GM18867 (cell line): ENCODE measurements around the gene TOB2.
"Not testable (repeated sequence)": the region's sequence is repeated elsewhere in the genome, so short reads cannot be mapped to it uniquely, and the experiment has no call there.

Source experiments
- ATAC-seq: cut with Tn5 transposase; IDR thresholded peaks from one replicate; pipeline ENCODE4 v1.9.1; 2021; ENCODE audit warnings: mild to moderate bottlenecking, moderate library complexity; ENCODE audit not compliant: unreplicated experiment

TOB2 gene

DNA sequence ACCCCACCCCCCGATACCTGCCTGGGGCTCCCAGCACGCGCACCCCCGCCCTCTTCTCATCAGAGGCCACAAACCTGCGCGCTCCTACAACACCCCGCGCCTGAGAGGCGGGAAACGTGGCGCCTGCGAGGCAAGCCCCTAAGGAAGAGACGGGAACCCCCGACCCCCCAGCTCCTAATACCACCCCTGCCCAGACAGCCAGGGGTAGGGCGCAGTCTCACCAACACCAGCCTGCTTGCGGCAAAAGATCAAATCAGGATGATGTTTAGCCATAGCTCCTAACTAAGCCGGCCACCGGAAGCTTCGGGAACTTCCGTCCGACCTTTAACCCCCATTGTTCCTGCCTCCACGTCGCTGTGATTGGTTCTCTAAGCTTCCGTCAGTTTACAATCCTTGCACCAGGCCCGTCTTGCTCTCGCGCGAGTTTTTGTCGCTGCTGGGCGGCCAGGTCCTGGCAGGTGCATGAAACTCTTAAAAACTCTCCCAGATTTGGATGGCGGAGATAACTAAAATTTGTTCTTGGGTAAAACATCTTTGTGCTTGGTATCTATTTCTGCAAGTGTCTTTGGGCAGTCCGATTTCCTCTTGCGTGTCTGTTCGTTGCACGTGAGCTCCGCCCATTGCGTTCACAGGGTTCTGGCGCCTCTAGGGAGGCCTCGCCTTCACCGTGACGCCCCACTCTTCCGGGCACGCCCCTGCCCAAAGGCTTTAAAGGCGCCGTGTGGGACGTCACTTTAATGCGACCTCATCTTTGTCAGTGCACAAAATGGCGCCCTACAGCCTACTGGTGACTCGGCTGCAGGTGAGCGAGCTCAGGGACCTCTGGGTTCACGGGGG lies 22.0 kb upstream of the TOB2 start, which contains the start of the genes ACO2 and PHF5A:
Gene ACO2 (plus strand): TSS at position 737 of the 837 bp plus-strand sequence. CDS start 30 bp downstream, at position 767.
Gene PHF5A (minus strand): TSS at position 312 of the 837 bp plus-strand sequence. CDS start 39 bp downstream, at position 273.
- peak; percentile 85 for ATAC-seq

DNA sequence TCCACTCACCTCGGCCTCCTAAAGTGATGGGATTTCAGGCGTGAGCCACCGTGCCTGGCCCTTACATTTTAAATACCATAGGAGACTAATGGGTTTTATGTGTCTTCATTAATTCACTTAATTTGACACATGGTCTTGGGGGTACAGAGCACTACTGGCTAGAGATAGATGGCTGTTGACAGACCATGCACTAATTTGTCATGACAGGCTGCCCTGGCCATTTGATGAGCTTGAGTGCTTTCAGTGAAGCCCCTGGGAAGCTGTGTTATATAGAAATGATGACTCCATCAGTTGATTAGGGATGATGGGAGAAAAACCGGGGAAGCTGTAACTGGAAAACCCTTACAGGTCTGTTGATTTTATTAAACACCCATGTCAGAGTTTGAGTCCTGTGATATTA lies 15.3 kb upstream of the TOB2 start:
- ATAC-seq: no peak

DNA sequence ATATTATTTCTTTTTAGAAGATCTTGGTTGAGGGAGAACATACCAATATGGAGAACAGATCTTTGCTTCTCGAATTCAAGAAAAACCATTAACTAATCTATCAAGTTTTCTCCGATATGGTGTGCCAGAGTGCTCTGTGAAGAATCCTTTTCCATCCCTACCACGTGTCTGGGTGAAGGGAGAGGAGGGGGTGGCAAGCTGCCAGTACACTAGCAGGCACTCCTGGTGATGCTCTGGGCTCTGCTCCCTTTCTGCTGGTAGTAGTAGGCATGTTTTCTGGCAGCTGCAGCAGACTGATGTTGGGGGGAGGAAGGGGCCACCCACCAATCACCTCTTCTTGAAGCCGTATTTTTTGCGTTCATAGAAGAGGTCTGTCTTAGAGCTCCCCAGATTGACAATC lies 13.5 kb upstream of the TOB2 start:
- ATAC-seq: not testable (repeated sequence)

DNA sequence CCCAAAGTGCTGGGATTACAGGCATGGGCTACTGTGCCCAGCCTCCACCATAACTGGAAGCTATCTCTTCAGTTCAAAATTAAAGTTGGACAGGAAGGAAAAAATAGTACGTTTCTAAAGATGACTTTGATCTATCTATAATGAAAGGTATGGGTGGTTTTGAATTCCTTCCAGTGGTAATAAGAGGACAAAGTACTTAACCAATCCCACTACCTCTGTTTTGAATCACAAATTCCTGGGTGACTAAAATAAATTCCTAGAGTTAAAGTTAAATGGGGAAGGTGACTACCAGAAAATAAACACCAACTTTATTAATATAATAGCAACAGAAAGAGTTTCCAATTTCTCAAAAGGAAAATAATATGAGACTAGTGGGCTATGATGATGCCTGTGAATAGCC lies 12.8 kb upstream of the TOB2 start:
- no peak for ATAC-seq

DNA sequence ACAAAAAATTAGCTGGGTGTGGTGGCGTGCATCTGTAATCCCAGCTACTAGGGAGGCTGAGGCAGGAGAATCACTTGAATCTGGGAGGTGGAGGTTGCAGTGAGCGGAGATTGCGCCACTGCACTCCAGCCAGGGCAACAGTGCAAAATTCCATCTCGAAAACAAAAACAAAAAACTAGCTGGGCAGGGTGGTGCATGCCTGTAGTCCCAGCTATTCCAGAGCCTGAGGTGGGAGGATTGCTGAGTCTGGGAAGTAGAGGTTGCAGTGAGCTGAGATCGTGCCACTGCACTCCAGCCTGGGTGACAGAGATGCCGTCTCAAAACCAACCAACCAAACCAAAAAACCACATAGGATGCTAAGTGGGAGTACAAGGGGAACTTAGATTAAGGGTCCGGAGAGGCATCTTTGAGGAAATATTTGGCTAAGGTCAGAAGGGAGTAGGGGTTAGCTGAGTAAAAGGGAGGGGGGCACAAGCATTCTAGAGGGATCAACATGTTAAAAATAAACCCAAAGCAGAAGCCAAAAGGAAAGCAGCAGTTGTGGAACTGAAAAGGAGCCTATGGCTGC lies 11.6 kb upstream of the TOB2 start:
- no peak for ATAC-seq

DNA sequence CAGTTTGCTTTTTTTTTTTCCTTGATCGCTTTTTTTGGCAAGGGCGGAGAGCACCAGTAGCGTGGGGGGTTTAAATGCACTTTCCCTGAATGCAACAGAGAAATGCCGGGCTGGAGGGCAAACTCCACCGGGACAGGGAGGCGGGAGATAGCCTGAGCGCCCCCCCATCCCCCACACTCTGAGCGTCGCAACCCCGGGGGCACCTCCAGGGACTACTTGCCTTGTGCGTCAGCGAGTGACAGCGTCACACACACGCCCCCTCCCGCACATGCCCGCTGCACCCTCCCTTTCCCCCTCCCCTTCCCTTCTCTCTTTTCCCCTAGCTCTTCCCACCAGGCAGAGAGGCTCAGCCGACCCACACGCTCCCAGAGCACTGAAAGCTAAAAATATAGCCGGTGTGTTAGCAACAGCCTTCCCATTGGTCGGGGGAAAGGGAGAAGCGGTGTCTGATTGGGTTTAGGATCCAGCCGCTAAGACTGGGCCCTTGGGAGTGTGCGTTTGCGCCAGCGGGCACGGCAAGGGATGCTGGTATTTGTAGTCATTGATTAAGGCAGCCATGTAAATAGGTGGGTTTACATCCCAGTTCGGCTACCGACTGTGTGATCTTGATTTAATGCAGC lies 1.7 kb upstream of the TOB2 start:
- ATAC-seq: peak; percentile 50

DNA sequence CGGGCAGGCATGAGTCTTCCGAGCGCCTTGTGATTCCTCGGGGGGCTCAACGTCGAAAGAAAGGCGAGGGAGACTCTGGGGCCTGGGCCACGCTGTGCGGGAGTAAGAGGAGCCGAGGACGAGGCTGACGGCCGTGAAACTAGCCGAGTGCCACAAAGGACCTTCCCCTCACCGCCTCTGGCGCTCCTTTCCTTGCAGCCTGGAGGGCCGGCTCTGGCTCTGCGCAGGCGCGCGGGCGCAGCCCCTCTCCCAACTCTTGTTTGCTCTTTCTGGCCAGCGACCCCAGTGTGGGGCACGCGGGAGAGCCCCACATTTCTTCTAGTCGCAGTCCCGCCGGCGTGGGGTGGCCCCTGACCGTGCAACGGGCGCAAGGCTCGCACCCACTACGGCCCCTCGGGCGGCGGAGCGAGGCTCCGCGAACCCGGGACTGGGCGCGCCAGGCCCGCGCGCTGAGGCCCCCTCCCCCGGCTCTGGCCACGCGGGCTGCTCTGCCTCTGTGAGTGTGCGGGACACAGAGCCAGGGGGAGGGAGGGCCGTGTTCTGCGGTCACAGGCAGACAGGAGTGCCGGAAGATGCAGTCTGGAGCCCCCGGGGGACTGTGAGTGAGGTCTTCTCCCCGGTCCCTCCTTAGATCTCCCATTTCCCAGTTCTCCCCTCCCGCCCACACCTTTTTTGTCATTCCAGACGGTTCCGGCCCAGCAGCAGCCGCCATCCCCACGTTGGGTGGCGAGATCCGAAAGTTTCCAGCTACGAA lies 1.0 kb upstream of the TOB2 start:
- ATAC-seq: no peak

DNA sequence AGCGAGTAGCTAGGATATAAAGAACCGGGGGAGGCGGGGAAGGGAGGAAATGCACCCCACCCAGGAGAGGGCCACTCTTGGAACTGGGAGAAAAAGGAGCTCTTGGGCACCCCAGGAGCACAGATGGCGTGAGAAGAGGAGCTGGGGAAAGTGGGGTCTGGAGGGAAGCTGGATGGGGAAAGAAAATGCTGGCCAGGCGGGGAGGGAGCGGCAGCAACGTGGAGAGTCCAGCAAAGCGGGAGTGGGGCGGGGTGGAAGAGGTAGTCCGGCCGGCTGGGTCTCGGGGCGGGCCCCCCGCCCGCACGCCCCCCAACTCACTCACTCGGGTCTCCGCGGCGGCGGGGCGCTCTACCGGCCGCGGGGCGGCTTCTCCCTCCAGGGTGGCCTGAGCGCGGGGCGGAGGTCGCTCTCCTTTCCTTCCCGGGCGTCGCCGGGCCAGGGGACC lies 522 bp downstream of the TOB2 start:
- ATAC-seq: no peak

DNA sequence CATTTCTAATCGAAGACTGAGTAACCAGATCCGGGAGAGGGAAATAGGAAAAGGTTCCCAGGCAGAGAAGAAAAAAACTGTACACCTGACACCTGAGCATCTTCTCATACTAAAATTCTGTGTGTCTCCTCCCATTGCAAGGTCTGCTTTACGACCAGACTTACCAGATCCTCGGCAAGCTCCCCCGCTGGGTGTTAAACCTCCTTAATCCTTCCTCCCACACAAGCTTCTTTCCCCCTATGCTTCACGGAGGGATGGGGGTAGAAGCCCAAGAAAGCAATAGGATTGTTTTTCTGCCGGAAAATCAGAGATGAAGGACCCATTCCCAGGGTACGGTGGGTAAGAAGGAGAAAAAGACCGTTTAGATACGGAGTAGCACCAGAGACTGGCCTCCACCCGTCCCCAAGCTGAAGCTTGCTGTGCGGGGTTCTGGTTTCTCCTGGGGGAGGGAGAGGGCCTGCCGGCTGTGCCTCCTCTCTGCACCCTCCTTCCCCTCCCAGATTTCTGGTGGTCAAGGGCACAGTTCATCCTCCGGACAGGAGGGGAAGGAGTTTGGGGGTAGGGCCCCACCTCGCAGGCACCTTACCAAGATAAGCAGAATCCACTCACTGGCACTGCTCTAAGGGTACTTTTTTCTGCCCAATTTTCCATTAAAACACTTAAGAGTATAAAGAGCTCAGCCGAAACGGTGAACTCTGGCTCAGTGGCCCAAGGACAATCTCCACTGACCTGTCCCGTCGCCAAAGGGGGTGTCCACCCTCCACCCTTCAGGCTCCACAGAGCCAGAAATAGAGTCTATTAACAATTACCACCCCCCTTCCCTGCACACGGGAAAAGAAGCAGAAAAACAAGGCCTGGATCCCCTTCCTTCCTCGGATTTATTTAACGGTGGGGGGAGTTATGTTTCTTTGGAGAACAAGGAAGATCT lies 1.2 kb downstream of the TOB2 start:
- no peak for ATAC-seq

DNA sequence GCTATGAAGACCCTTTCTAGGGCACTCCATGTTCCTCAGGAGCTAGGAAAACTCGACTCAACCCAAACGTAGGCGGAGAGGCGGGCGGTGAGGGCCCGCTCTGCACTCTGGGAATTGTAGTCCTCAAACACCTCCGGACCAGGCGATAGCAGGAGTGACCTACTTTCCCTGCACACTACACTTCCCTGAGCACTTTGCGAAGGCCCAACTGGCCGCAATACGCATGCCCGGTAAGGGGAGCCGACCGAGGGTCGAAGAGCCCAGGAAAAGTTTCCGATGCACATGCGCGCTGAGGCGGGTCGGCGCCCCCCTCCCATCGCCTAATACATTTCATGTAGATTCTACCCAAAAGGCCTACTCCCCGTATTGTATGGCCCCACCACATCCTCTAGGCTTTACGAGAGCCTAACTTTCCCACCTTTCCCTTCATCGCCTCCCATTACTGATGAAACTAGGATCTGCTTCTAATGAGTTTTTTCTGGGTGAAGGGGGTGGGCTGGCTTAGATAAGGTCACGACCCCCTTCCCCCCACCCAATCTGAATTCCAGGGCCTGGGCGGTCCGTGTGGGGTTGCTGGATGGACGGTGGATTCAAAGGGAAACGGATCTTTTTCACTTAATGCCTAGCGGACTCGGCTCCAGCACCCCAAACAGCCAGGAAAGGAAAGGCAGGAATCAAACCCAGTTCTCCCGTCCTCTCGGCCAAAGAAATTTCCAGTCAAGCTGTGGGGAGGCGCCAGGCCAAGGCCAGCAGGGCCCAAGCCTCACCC lies 2.1 kb downstream of the TOB2 start:
- ATAC-seq: peak; percentile 46

DNA sequence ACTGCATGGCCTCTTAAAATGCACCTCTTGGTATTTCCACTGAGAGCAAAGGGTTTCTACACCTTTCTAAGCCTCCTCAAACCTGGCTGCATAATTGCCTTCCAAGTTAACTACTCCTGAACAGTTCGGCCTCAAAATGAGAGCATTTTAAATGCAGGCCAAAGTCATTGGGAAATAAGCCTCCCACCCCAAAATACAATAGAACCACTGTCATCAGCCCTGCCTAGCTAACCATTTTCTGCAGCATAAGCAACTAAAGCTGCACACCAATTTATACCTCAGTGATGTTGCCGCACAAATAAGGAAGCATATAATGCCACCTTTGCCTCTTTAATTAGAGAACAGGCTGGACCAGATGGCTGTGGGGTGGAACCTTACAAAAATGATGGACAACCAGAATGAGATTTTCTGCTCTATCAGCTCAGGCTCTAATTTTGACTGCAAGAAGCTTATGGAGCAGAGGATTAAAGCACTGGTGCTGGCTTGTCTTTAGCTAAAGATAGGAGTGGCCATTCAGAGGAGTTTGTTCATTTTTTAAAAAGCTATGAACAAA lies 4.3 kb downstream of the TOB2 start:
- no peak for ATAC-seq

DNA sequence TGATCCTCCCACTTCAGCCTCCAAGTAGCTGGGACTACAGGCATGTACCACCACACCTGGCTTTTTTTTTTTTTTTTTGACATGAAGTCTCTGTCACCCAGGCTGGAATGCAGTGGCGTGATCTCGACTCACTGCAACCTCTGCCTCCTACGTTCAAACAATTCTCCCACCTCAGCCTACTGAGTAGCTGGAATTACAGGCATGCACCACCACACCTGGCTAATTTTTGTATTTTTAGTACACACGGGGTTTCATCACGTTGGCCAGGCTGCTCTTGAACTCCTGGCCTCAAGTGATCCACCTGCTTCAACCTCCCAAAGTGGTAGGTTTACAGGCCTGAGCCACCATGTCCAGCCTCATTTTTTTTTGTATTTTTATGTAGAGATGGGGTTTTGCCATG lies 6.1 kb downstream of the TOB2 start:
- ATAC-seq: not testable (repeated sequence)

DNA sequence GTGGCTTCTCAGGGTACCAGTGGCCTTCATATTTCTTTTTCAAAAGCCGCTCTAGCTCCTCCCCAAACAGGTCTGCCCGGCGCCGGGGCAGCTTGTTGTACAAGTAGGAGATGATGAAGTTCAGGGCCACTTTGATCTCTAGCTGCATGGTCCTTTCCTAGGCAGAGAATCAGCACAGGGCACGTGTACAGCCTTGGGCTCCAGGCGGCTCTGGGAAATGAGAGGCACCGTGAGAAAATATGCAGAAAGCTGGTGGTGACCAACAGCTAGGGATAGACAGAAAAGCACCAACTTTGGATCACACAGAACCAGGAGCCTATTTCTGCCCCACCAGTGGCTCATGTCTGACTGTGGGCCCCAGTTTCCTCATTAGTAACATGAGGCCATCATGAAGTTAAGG lies 9.4 kb downstream of the TOB2 start:
- ATAC-seq: no peak

DNA sequence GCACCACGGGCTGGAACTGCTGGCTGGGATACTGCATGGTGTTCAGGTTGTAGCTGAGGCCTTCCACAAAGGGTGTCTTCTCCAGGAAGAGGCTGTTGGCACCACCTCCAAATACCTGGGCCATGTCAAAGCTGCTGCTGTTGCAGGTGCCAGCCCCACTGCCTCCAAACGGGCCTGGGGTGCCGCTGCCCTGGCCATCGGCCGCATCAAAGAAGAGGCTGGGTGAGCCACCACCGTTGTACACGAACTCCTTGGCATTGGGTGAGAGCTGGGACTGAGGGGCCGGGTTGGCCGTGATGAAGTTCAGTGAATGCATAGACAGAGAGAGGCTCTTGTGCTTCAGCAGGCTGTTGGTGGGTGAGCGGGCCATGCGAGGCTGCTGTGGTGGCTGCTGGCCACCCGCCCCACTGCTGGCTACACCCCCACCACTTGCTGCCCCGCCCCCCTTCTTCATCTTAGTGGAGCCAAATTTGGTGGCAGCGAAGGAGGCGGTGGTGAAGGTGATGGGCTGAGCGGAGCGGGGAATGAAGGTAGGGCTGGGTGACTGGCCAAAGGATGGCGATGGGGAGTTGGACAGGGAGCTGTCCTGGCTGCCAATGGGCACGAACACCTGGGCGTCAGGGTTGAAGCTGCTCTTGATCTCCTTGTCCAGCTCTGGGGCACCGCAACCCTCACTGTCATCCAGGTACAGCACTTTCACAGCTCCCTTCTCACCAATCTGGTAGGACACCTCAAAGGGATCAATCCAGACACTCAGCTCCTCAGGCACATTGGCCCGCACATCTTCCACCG lies 10.1 kb downstream of the TOB2 start:
- ATAC-seq: no peak

DNA sequence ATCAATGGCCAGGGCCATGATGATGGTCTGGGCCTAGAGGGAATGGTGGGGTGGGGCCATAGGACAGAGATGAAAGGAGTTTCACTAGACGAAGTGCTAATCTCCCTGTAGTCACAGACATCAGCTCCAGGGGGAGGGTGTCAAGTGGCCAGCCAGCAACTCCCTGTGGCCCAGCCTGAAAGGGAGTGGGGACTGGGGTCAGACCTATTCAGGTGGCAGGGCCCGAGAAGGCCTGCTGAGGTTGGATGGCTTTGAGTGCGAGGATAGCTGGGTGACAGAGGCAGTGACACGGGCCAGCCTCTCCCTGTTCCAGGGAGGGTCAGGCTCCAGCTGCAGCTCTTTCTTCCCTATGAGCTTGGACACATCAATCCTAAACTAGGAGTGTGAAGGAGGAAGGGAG lies 11.0 kb downstream of the TOB2 start:
- no peak for ATAC-seq

DNA sequence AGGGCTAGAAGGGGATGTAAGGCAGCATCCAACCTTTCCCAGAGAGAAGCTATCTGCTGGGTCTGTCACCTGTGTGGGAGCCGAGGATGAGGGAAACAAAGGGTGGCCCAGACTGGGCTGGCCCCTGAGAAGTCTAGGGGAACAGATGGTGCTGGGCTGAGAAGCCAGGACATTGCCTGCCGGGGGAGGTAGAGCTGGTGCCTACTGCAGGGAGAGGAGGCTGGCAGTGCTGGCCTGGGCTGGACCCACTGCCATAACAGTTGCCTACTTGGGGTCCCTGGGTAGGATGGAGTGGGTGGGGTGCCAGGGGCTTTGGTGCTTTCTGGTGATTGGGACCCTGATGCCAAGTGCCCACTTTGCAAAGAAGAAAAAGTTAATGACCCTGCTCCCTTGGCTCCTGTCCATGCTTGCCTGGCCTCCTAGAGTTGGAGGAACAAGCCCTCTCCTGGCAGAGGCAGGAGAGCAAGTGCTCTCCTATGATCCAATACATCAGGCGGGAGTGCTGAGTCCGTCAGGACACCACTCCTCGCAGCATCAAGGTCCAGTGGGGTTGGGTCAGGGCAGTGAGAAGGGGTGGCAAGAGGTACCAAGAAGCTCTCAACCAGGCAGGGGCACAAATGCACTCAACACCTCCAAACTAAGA lies 12.1 kb downstream of the TOB2 start:
- ATAC-seq: not testable (repeated sequence)

DNA sequence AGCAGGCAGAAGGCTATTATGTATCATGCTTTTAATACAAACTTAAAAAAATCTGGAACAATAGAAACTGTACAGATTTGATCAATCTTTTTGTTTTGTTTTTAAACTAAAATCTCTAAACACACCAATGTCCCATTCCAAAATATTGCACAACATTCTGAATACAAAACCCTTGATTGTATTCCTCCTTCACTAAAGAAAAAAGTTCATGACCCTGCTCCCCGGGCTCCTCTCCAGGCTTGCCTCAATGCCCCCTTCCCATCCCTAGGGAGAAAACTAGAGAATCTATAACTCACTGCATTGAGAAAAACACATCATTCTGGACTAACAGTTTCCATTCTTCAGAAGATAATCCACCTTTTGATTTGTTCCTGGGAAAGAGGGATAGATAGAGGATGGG lies 13.1 kb downstream of the TOB2 start:
- ATAC-seq: not testable (repeated sequence)

DNA sequence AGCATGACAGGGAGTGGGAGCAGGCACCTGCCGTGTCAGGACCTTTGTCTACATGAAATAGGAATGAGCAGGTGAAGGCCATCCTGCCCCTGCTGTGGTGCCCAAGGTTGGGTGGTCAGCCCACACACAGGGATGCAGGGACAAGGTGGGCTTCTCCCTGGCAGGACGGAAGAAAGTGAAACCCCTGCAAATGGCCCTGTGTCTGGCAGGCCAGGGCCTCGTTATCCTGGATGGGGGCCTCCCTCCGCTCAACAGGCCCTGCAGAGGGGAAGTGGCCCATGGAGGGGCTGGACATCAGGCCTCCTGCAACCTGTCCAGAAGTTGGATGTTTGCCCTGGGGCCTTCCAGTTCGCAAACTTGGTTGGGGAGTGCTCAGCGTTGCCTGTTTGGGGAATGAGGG lies 14.9 kb downstream of the TOB2 start:
- no peak for ATAC-seq
